HepG2 (cell line): ENCODE results near the gene IGFBP6. TPM values are rescaled to one million over a fixed set of nuclear protein-coding genes. Genes with fewer than 3 reads are reported as not detected.

ENCODE experiments used
- ATAC-seq: fragments of 200-7000 bp; cut with Tn5 transposase; 3 replicates; pipeline ENCODE4 v1.9.1; 2020; ENCODE audit warnings: mild to moderate bottlenecking, moderate library complexity
- BruUV-seq: library from RNA; stranded (reverse); fragments of 400-500 nt; replicated peaks from 2 replicates; lab custom pipeline; 2021; lab: Mats Ljungman, UMichigan
- CTCF ChIA-PET: fragments of 300-600 bp; formaldehyde crosslinking; extraction: SDS; loops from one replicate; lab custom pipeline; 2021; ENCODE audit warnings: low total read pairs, inconsistent platforms, low intra/inter-chr PET ratio; lab: Yijun Ruan, JAX
- POLR2A ChIA-PET: fragments of 350-600 bp; sonication (Branson Sonifier 250); formaldehyde crosslinking; loops from one replicate; lab custom pipeline; 2020; ENCODE audit warnings: antibody characterized with exemption, inconsistent platforms; lab: Yijun Ruan, JAX
- DNase-seq: peaks from one replicate; pipeline ENCODE4 v3.0.0-alpha.2; 2015; ENCODE audit warnings: low spot score
- FAIRE-seq: peaks from 3 replicates; lab custom pipeline; 2011; peaks lifted over from hg19 to GRCh38; lab: Jason Lieb, UNC
- H2AFZ ChIP-seq: one replicate; pipeline ENCODE4 v1.6.1; 2011; ENCODE audit warnings: low read length, inconsistent platforms
- H3K27ac ChIP-seq: fragments of 300-600 bp; 3 replicates; pipeline ENCODE4 v1.8.0; 2011; ENCODE audit warnings: mixed run types, mild to moderate bottlenecking, mixed read lengths, low read length, inconsistent platforms; ENCODE audit not compliant: insufficient read depth; ENCODE audit errors: extremely low read length
- H3K27me3 ChIP-seq, 2 experiments: fragments of 200-600 bp in 1 of 2; 2 replicates in 1 of 2; 3 replicates in 1 of 2; pipeline versions ENCODE4 v1.6.0 to v1.8.0; 2011; ENCODE audit warnings: low read length in 2 of 2, mild to moderate bottlenecking in 2 of 2, moderate library complexity in 2 of 2, inconsistent platforms in 1 of 2; ENCODE audit not compliant: insufficient read depth in 2 of 2, control insufficient read depth in 1 of 2
- H3K36me3 ChIP-seq, 2 experiments: fragments of 200-600 bp in 1 of 2; replicated peaks in 1 of 2; 2 replicates in 1 of 2; 3 replicates in 1 of 2; pipeline versions ENCODE4 v1.5.1 to v1.8.0; 2011; ENCODE audit warnings: low read length in 2 of 2, inconsistent platforms in 1 of 2; ENCODE audit not compliant: insufficient read depth in 2 of 2, control insufficient read depth in 1 of 2
- H3K4me1 ChIP-seq: 2 replicates; pipeline ENCODE4 v1.5.1; 2012; ENCODE audit warnings: low read length, inconsistent platforms; ENCODE audit not compliant: insufficient read depth
- H3K4me2 ChIP-seq: 2 replicates; pipeline ENCODE4 v1.6.0; 2011; ENCODE audit warnings: low read depth, low read length, inconsistent platforms
- H3K4me3 ChIP-seq, 3 experiments: fragments of 200-600 bp in 1 of 3; sonication (generic), shearing (Covaris generic) in 1 of 3; replicated peaks in 1 of 3; 2 replicates each; pipeline ENCODE4 v1.5.1; 2011 to 2016; ENCODE audit warnings: low read length in 3 of 3, inconsistent platforms in 2 of 3, low read depth in 2 of 3, mild to moderate bottlenecking in 2 of 3, control low read depth in 1 of 3, mixed read lengths in 1 of 3; ENCODE audit not compliant: insufficient read depth in 1 of 3
- H3K79me2 ChIP-seq: one replicate; pipeline ENCODE4 v1.6.1; 2011; ENCODE audit warnings: low read length, inconsistent platforms; ENCODE audit not compliant: insufficient read depth
- H3K9ac ChIP-seq: 2 replicates; pipeline ENCODE4 v1.6.0; 2011; ENCODE audit warnings: mild to moderate bottlenecking, low read depth, low read length, inconsistent platforms; ENCODE audit not compliant: insufficient read depth
- H3K9me3 ChIP-seq: 2 replicates; pipeline ENCODE4 v1.5.1; 2012; ENCODE audit warnings: mild to moderate bottlenecking, low read length
- H4K20me1 ChIP-seq: 2 replicates; pipeline ENCODE4 v1.6.0; 2011; ENCODE audit warnings: inconsistent platforms, mild to moderate bottlenecking, low read length, moderate library complexity; ENCODE audit not compliant: insufficient read depth
- AGO2 ChIP-seq: fragments of 200-400 bp; formaldehyde crosslinking; optimal IDR thresholded peaks from 2 replicates; pipeline ENCODE3; 2017; ENCODE audit warnings: mild to moderate bottlenecking, low read depth, low read length, moderate library complexity
- CCAR2 ChIP-seq: fragments of 200-400 bp; formaldehyde crosslinking; optimal IDR thresholded peaks from 2 replicates; pipeline ENCODE3; 2018; ENCODE audit warnings: low read depth, mild to moderate bottlenecking, low read length, moderate library complexity
- KDM4B ChIP-seq: sonication (generic); formaldehyde crosslinking; IDR thresholded peaks from 2 replicates; pipeline ENCODE4 v1.4.0; 2020; ENCODE audit warnings: missing genetic modification reagents
- NAIF1 ChIP-seq: sonication (generic); formaldehyde crosslinking; IDR thresholded peaks from 2 replicates; pipeline ENCODE4 v1.5.0; 2020; ENCODE audit warnings: mild to moderate bottlenecking, missing genetic modification reagents, borderline replicate concordance
- POLR2A ChIP-seq, 2 experiments: IDR thresholded peaks; 2 replicates each; pipeline ENCODE4 v1.6.1; 2011; ENCODE audit warnings: low read depth in 2 of 2, low read length in 2 of 2, mild to moderate bottlenecking in 1 of 2, moderate library complexity in 1 of 2; ENCODE audit not compliant: insufficient read depth in 1 of 2
- RBM39 ChIP-seq: fragments of 200-400 bp; formaldehyde crosslinking; IDR thresholded peaks from one replicate; pipeline ENCODE4 v1.6.1; 2018; ENCODE audit warnings: antibody characterized with exemption, mild to moderate bottlenecking, low read depth, low read length; ENCODE audit not compliant: poor library complexity, severe bottlenecking
- REPIN1 ChIP-seq: sonication (generic); formaldehyde crosslinking; IDR thresholded peaks from 2 replicates; pipeline ENCODE4 v1.8.0; 2022; ENCODE audit warnings: missing genetic modification reagents, low read depth, mild to moderate bottlenecking, borderline replicate concordance
- ZNF263 ChIP-seq: sonication (generic); formaldehyde crosslinking; IDR thresholded peaks from 2 replicates; pipeline ENCODE4 v1.4.0; 2020; ENCODE audit warnings: missing genetic modification reagents
- WGBS: methylation state at CpG from one replicate; pipeline ENCODE4 v1.1.6; 2017; ENCODE audit warnings: low lambda C conversion rate; 5-methylcytosine and 5-hydroxymethylcytosine counted together
- in situ Hi-C: cut with HindIII; loops from 2 replicates; pipeline ENCODE4 v1.10.0; 2017; ENCODE audit warnings: low pct_unique_long_range_greater_than_20kb; ENCODE audit not compliant: extremely low pct_ligation_motif_present
- intact Hi-C: fragments of 100-400 bp; cut with micrococcal nuclease; formaldehyde crosslinking; loops from one replicate; pipeline ENCODE4 v1.10.0; 2022; ENCODE audit not compliant: unreplicated experiment
- polyA plus RNA-seq, 8 experiments: library from polyadenylated mRNA; depleted of rRNA in 3 of 8; stranded (reverse) in 7 of 8; unstranded in 1 of 8; fragments of >200 nt; fragmentation: Illumina TruSeq in 4 of 8; extraction: Trizol in 4 of 8; gene quantifications; 2 replicates each; pipeline versions ENCODE4 v1.2.1 to v1.2.3, GENCODE V29; 2011 to 2016; ENCODE audit warnings: low read depth in 4 of 8, missing spikeins in 1 of 8, mixed read lengths in 1 of 8; ENCODE audit not compliant: insufficient read depth in 1 of 8
- total RNA-seq, 5 experiments: library from RNA; depleted of rRNA; stranded (reverse); fragments of >200 nt; fragmentation: Illumina TruSeq; extraction: Trizol; gene quantifications; 2 replicates each; pipeline ENCODE4 v1.2.3, GENCODE V29; 2016; ENCODE audit warnings: low read depth in 1 of 5

The IGFBP6 gene
- total and polyA plus RNA-seq, 2 of the 13 experiments (the other 11 are each of a cell fraction or from before 2014, with no cell fraction given), result 3.9 to 25.2 TPM

- Histone ChIP-seq H3K9me3 (no peaks in the 10 kb centered on the region), H3K79me2 (no peaks in the 10 kb centered on the region), H3K4me2 (peak overlapping the region; percentile 53), H3K4me1 (peaks cover 35% of the 10 kb centered on the region), H3K9ac (no peak overlapping the region), H2AFZ (no peak overlapping the region), H4K20me1 (no peaks in the 10 kb centered on the region), H3K36me3 (peaks cover 0 to 18% of the 10 kb centered on the region in 2 experiments; a peak in 2 of 5 replicates), H3K27ac (peak overlapping the region; percentile 61), H3K27me3 (no peaks in the 10 kb centered on the region), H3K4me3 (peak overlapping the region in 1 of 3 experiments; percentile 18; a peak in 1 of 6 replicates)
- intact Hi-C loops (no loop called here), in situ Hi-C loops (loop anchor here (5.0 kb wide), 2 partner anchors 40 to 130 kb away; partner anchors contain the start of gene SOAT2)
- ChIA-PET POLR2A (interaction anchor here (0.7 to 3.4 kb wide), 10 partner anchors 9 to 233 kb away, joined by 3 to 50 read pairs (median 6); partner anchors contain the start of genes CSAD, EIF4B, PFDN5 and SOAT2), CTCF (no interaction called here)
- 92% methylated on average over 20 of the region's 20 CpGs for WGBS
- no peak for FAIRE-seq
- peak; percentile 65 for TF ChIP-seq ZNF263 (CRISPR knock-in tag)
- 0 out of 4 replicates have a peak, but pooled peaks of 1 of the 2 experiments have one; percentile 4 for TF ChIP-seq POLR2A (IDR thresholded peaks at IDR 0.05; ENCODE audit: insufficient read depth in 1 of 2, low read depth in 2 of 2, low read length in 2 of 2)
- no peak for TF ChIP-seq KDM4B (CRISPR knock-in tag)
- TF ChIP-seq CCAR2, result no peak
- TF ChIP-seq REPIN1 (CRISPR knock-in tag), result no peak
- TF ChIP-seq NAIF1 (CRISPR knock-in tag), result no peak
- peak; percentile 10 for TF ChIP-seq RBM39
- TF ChIP-seq AGO2, result peak; percentile 25
- DNase-seq, result no peak
- BruUV-seq, result no TSS peak
- no peak for ATAC-seq
Measured at GRCh38 chr12:53062011-53062961, 35.2 kb upstream of the IGFBP6 start.
